HepG2 (cell line): ENCODE measurements around the gene EEFSEC. TPM values are rescaled to one million over a fixed set of nuclear protein-coding genes. Genes with fewer than 3 reads are reported as not detected.

Source experiments
- CBX5 ChIP-seq: sonication (generic); formaldehyde crosslinking; IDR thresholded peaks from 2 replicates; pipeline ENCODE4 v1.4.0; 2020; ENCODE audit warnings: missing genetic modification reagents, borderline replicate concordance
- CEBPB ChIP-seq: IDR thresholded peaks from 2 replicates; pipeline ENCODE4 v1.6.1; 2011; ENCODE audit warnings: low read depth, low read length, improper control_type of control experiment, borderline replicate concordance
- DNMT3B ChIP-seq: conservative IDR thresholded peaks from 2 replicates; pipeline ENCODE4 v1.6.1; 2016; ENCODE audit warnings: missing biosample characterization, control low read depth
- FOXA3 ChIP-seq: IDR thresholded peaks from 2 replicates; pipeline ENCODE4 v1.6.1; 2016; ENCODE audit warnings: missing genetic modification reagents, missing compliant biosample characterization
- HES4 ChIP-seq: sonication (generic); formaldehyde crosslinking; IDR thresholded peaks from 2 replicates; pipeline ENCODE4 v1.9.0; 2021; ENCODE audit warnings: mild to moderate bottlenecking, missing genetic modification reagents, borderline replicate concordance
- HNF4A ChIP-seq: sonication (generic); formaldehyde crosslinking; IDR thresholded peaks from 2 replicates; pipeline ENCODE4 v1.4.0; 2020; ENCODE audit warnings: missing genetic modification reagents
- MLXIP ChIP-seq: sonication (generic); formaldehyde crosslinking; IDR thresholded peaks from 2 replicates; pipeline ENCODE4 v1.9.0; 2021; ENCODE audit warnings: missing genetic modification reagents, borderline replicate concordance
- RFX3 ChIP-seq: IDR thresholded peaks from 2 replicates; pipeline ENCODE4 v1.6.1; 2016; ENCODE audit warnings: missing biosample characterization, missing genetic modification reagents
- SIX4 ChIP-seq: sonication (generic); formaldehyde crosslinking; IDR thresholded peaks from 2 replicates; pipeline ENCODE4 v1.4.0; 2020; ENCODE audit warnings: missing genetic modification reagents
- SMC3 ChIP-seq: IDR thresholded peaks from 2 replicates; pipeline ENCODE4 v1.6.1; 2011; ENCODE audit warnings: low read length, improper control_type of control experiment
- TARDBP ChIP-seq: sonication (generic); formaldehyde crosslinking; IDR thresholded peaks from 2 replicates; pipeline ENCODE4 v1.8.0; 2022; ENCODE audit warnings: mild to moderate bottlenecking, missing genetic modification reagents
- ZMAT3 ChIP-seq: sonication (generic); formaldehyde crosslinking; conservative IDR thresholded peaks from 2 replicates; pipeline ENCODE4 v1.7.0; 2021; ENCODE audit warnings: missing genetic modification reagents
- ZNF615 ChIP-seq: sonication (generic); formaldehyde crosslinking; IDR thresholded peaks from 2 replicates; pipeline ENCODE4 v1.5.0; 2020; ENCODE audit warnings: mild to moderate bottlenecking, missing genetic modification reagents, borderline replicate concordance
- ZNF616 ChIP-seq: sonication (generic); formaldehyde crosslinking; IDR thresholded peaks from 2 replicates; pipeline ENCODE4 v1.5.0; 2020; ENCODE audit warnings: low read depth, mild to moderate bottlenecking, missing genetic modification reagents
- ZNF652 ChIP-seq: IDR thresholded peaks from 2 replicates; pipeline ENCODE4 v1.6.1; 2016; ENCODE audit warnings: low read depth, borderline replicate concordance
- ZNF691 ChIP-seq: sonication (generic); formaldehyde crosslinking; IDR thresholded peaks from 2 replicates; pipeline ENCODE4 v1.4.0; 2020; ENCODE audit warnings: missing genetic modification reagents, low read depth, mild to moderate bottlenecking, borderline replicate concordance
- ZNF772 ChIP-seq: sonication (generic); formaldehyde crosslinking; IDR thresholded peaks from 2 replicates; pipeline ENCODE4 v1.5.0; 2020; ENCODE audit warnings: mild to moderate bottlenecking, missing genetic modification reagents
- ZNF841 ChIP-seq: sonication (generic); formaldehyde crosslinking; IDR thresholded peaks from 2 replicates; pipeline ENCODE4 v1.8.1; 2023; ENCODE audit warnings: missing genetic modification reagents, borderline replicate concordance
- polyA plus RNA-seq, 8 experiments: library from polyadenylated mRNA; depleted of rRNA in 3 of 8; stranded (reverse) in 7 of 8; unstranded in 1 of 8; fragments of >200 nt; fragmentation: Illumina TruSeq in 4 of 8; extraction: Trizol in 4 of 8; gene quantifications; 2 replicates each; pipeline versions ENCODE4 v1.2.1 to v1.2.3, GENCODE V29; 2011 to 2016; ENCODE audit warnings: low read depth in 4 of 8, missing spikeins in 1 of 8, mixed read lengths in 1 of 8; ENCODE audit not compliant: insufficient read depth in 1 of 8
- total RNA-seq, 5 experiments: library from RNA; depleted of rRNA; stranded (reverse); fragments of >200 nt; fragmentation: Illumina TruSeq; extraction: Trizol; gene quantifications; 2 replicates each; pipeline ENCODE4 v1.2.3, GENCODE V29; 2016; ENCODE audit warnings: low read depth in 1 of 5
- TF ChIP-seq, protein P1 (sequence below): IDR thresholded peaks from 2 replicates; pipeline ENCODE4 v1.6.1; 2016
- TF ChIP-seq, protein P2 (sequence below): sonication (generic); formaldehyde crosslinking; IDR thresholded peaks from 2 replicates; pipeline ENCODE4 v1.4.0; 2020; ENCODE audit warnings: mild to moderate bottlenecking, missing genetic modification reagents
- TF ChIP-seq, protein P3 (sequence below): sonication (generic); formaldehyde crosslinking; IDR thresholded peaks from 2 replicates; pipeline ENCODE4 v1.4.0; 2020; ENCODE audit warnings: missing genetic modification reagents
- TF ChIP-seq, protein P4 (sequence below): sonication (generic); formaldehyde crosslinking; IDR thresholded peaks from 2 replicates; pipeline ENCODE4 v1.4.0; 2020; ENCODE audit warnings: mild to moderate bottlenecking, missing genetic modification reagents

EEFSEC gene
- total and polyA plus RNA-seq, 2 of the 13 experiments (the other 11 are each of a cell fraction or from before 2014, with no cell fraction given): 6.4 to 24.2 TPM

GRCh38 chr3:128307029-128307633 is 153.8 kb downstream of the EEFSEC start (continued):
- TF ChIP-seq ZNF841: no peak
- TF ChIP-seq CEBPB: no peak
- TF ChIP-seq ZNF772 (CRISPR knock-in tag): no peak
- TF ChIP-seq SIX4 (CRISPR knock-in tag): 0 out of 2 replicates have a peak, but pooled peaks have one; percentile 57
- TF ChIP-seq ZNF615 (CRISPR knock-in tag): no peak
- no peak for TF ChIP-seq DNMT3B
- no peak for TF ChIP-seq HES4 (CRISPR knock-in tag)
- no peak for TF ChIP-seq ZNF616 (CRISPR knock-in tag)
- TF ChIP-seq, protein P1, sequence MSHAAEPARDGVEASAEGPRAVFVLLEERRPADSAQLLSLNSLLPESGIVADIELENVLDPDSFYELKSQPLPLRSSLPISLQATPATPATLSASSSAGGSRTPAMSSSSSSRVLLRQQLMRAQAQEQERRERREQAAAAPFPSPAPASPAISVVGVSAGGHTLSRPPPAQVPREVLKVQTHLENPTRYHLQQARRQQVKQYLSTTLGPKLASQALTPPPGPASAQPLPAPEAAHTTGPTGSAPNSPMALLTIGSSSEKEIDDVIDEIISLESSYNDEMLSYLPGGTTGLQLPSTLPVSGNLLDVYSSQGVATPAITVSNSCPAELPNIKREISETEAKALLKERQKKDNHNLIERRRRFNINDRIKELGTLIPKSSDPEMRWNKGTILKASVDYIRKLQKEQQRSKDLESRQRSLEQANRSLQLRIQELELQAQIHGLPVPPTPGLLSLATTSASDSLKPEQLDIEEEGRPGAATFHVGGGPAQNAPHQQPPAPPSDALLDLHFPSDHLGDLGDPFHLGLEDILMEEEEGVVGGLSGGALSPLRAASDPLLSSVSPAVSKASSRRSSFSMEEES (CRISPR knock-in tag): no peak
- peak; percentile 84 for TF ChIP-seq HNF4A
- peak; percentile 33; the same call in 1 of the 2 replicates for TF ChIP-seq TARDBP (CRISPR knock-in tag)
- no peak for TF ChIP-seq ZMAT3 (CRISPR knock-in tag)
- TF ChIP-seq ZNF652 (CRISPR knock-in tag): no peak
- TF ChIP-seq, protein P2, sequence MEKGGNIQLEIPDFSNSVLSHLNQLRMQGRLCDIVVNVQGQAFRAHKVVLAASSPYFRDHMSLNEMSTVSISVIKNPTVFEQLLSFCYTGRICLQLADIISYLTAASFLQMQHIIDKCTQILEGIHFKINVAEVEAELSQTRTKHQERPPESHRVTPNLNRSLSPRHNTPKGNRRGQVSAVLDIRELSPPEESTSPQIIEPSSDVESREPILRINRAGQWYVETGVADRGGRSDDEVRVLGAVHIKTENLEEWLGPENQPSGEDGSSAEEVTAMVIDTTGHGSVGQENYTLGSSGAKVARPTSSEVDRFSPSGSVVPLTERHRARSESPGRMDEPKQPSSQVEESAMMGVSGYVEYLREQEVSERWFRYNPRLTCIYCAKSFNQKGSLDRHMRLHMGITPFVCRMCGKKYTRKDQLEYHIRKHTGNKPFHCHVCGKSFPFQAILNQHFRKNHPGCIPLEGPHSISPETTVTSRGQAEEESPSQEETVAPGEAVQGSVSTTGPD (CRISPR knock-in tag): no peak
- TF ChIP-seq CBX5 (CRISPR knock-in tag): peak; percentile 27; the same call in 1 of the 2 replicates
- TF ChIP-seq ZNF691 (CRISPR knock-in tag): peak; percentile 91
- TF ChIP-seq, protein P3, sequence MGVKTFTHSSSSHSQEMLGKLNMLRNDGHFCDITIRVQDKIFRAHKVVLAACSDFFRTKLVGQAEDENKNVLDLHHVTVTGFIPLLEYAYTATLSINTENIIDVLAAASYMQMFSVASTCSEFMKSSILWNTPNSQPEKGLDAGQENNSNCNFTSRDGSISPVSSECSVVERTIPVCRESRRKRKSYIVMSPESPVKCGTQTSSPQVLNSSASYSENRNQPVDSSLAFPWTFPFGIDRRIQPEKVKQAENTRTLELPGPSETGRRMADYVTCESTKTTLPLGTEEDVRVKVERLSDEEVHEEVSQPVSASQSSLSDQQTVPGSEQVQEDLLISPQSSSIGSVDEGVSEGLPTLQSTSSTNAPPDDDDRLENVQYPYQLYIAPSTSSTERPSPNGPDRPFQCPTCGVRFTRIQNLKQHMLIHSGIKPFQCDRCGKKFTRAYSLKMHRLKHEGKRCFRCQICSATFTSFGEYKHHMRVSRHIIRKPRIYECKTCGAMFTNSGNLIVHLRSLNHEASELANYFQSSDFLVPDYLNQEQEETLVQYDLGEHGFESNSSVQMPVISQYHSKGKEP (CRISPR knock-in tag): no peak
- TF ChIP-seq RFX3 (CRISPR knock-in tag): no peak
- TF ChIP-seq, protein P4, sequence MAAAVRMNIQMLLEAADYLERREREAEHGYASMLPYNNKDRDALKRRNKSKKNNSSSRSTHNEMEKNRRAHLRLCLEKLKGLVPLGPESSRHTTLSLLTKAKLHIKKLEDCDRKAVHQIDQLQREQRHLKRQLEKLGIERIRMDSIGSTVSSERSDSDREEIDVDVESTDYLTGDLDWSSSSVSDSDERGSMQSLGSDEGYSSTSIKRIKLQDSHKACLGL (CRISPR knock-in tag): no peak
- TF ChIP-seq FOXA3 (CRISPR knock-in tag): 0 out of 2 replicates have a peak, but pooled peaks have one; percentile 29
- TF ChIP-seq MLXIP: no peak
- TF ChIP-seq SMC3: peak; percentile 80
